OCI-LY1 (cell line): ENCODE data around the gene NPY4R2.
"Not testable (repeated sequence)": the region's sequence is repeated elsewhere in the genome, so short reads cannot be mapped to it uniquely, and the experiment has no call there.

Source experiments
- H2AFZ ChIP-seq: fragments of 200-600 bp; sonication (generic), shearing (Covaris generic); 2 replicates; pipeline ENCODE4 v1.6.0; 2014; ENCODE audit warnings: antibody characterized with exemption, mild to moderate bottlenecking, low read length
- H3F3A ChIP-seq: fragments of 200-600 bp; sonication (generic), shearing (Covaris generic); 2 replicates; pipeline ENCODE4 v1.6.0; 2014; ENCODE audit warnings: mild to moderate bottlenecking, antibody characterized with exemption, low read length, moderate library complexity; ENCODE audit not compliant: insufficient read depth
- H3K27ac ChIP-seq: fragments of 200-600 bp; sonication (generic); 2 replicates; pipeline ENCODE4 v1.5.1; 2014; ENCODE audit warnings: low read length, mixed run types, mild to moderate bottlenecking, low read depth; ENCODE audit not compliant: poor library complexity, severe bottlenecking
- H3K27me3 ChIP-seq: fragments of 200-600 bp; sonication (generic); 2 replicates; pipeline ENCODE4 v1.6.0; 2014; ENCODE audit warnings: antibody characterized with exemption, mild to moderate bottlenecking, low read length, moderate library complexity; ENCODE audit not compliant: insufficient read depth
- H3K36me3 ChIP-seq: fragments of 200-600 bp; sonication (generic); 2 replicates; pipeline ENCODE4 v1.6.1; 2014; ENCODE audit warnings: mild to moderate bottlenecking, antibody characterized with exemption, low read length, moderate library complexity, mixed read lengths; ENCODE audit not compliant: insufficient read depth
- H3K4me1 ChIP-seq: fragments of 200-600 bp; sonication (generic); 2 replicates; pipeline ENCODE4 v1.5.1; 2014; ENCODE audit warnings: mild to moderate bottlenecking, low read length, moderate library complexity; ENCODE audit not compliant: insufficient read depth, severe bottlenecking
- H3K4me2 ChIP-seq: fragments of 200-600 bp; sonication (generic), shearing (Covaris generic); 2 replicates; pipeline ENCODE4 v1.6.1; 2014; ENCODE audit warnings: low read length
- H3K4me3 ChIP-seq: fragments of 200-600 bp; sonication (generic); 2 replicates; pipeline ENCODE4 v1.5.1; 2014; ENCODE audit warnings: low read length, low read depth, mild to moderate bottlenecking, mixed read lengths; ENCODE audit not compliant: poor library complexity, severe bottlenecking
- H3K79me2 ChIP-seq: fragments of 200-600 bp; shearing (Covaris generic); 2 replicates; pipeline ENCODE4 v1.6.1; 2016; ENCODE audit warnings: mixed run types, low read length, mixed read lengths; ENCODE audit not compliant: insufficient read depth
- H3K9ac ChIP-seq: fragments of 200-600 bp; sonication (generic), shearing (Covaris generic); 2 replicates; pipeline ENCODE4 v1.6.1; 2014; ENCODE audit warnings: mild to moderate bottlenecking, low read length, mixed read lengths
- H3K9me2 ChIP-seq: fragments of 200-600 bp; sonication (generic), shearing (Covaris generic); 2 replicates; pipeline ENCODE4 v1.6.1; 2014; ENCODE audit warnings: low read depth, mild to moderate bottlenecking, low read length, mixed read lengths
- H3K9me3 ChIP-seq: fragments of 200-600 bp; shearing (Covaris generic); 2 replicates; pipeline ENCODE4 v1.6.1; 2014; ENCODE audit warnings: low read length, mixed read lengths
- H4K20me1 ChIP-seq: fragments of 200-600 bp; sonication (generic), shearing (Covaris generic); 2 replicates; pipeline ENCODE4 v1.6.0; 2016; ENCODE audit warnings: mild to moderate bottlenecking, low read length; ENCODE audit not compliant: insufficient read depth

The NPY4R2 gene, protein sequence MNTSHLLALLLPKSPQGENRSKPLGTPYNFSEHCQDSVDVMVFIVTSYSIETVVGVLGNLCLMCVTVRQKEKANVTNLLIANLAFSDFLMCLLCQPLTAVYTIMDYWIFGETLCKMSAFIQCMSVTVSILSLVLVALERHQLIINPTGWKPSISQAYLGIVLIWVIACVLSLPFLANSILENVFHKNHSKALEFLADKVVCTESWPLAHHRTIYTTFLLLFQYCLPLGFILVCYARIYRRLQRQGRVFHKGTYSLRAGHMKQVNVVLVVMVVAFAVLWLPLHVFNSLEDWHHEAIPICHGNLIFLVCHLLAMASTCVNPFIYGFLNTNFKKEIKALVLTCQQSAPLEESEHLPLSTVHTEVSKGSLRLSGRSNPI

DNA sequence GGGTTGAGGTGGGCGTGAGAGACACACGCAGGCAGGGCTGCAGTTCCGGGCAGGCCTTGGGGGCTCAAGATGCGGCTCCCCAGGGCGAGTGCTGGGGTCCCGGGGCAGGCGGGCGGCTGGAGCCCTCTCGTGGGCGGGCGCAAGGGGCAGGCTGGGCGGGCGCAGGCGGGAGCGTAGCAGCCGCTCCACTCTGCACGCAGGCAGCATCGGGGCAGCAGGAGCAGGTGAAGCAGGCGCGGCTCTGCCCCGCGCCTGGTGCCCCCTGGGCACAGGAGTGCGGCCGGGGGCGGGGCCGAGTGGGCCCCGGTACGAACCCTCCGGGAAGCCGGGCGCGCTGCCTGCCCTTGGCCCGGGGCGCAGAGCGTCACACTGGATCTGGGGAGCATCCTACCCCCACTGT is at the start of gene NPY4R2:
Gene NPY4R2 (plus strand): TSS at position 188 of the 400 bp plus-strand sequence. CDS start 3,326 bp downstream, outside the sequence.
- H3K36me3 ChIP-seq, H3K9ac ChIP-seq, H4K20me1 ChIP-seq, H3K27me3 ChIP-seq, H3K9me2 ChIP-seq, H3K4me2 ChIP-seq, H3K79me2 ChIP-seq, H3K4me3 ChIP-seq, H3K4me1 ChIP-seq, H2AFZ ChIP-seq, H3K9me3 ChIP-seq, H3F3A ChIP-seq, H3K27ac ChIP-seq: not testable (repeated sequence)

DNA sequence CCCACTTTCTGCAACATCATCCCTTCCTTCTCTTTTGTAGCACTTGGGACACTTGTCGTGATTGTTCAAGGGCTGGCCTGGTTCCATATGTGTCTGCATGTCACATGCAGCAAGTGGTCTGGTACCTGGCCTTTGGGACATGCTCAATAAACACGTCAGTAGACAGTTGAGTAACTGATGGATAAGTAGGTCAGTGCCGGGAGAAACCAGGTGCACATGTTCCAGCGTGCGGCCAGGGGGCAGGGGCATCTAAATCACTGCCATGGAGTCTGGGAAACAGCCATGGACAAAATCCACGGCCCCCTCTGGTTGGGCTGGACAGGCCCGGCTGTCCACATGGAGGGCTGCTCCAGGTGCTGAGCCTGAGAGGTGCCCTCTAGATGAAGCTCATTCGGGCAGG is 47.6 kb upstream of the NPY4R2 start:
- H3K9ac ChIP-seq, H3K9me3 ChIP-seq, H3K27ac ChIP-seq, H3K27me3 ChIP-seq, H3K36me3 ChIP-seq, H3K4me2 ChIP-seq, H4K20me1 ChIP-seq, H3K79me2 ChIP-seq, H3F3A ChIP-seq, H3K9me2 ChIP-seq, H3K4me3 ChIP-seq, H3K4me1 ChIP-seq, H2AFZ ChIP-seq: not testable (repeated sequence)

DNA sequence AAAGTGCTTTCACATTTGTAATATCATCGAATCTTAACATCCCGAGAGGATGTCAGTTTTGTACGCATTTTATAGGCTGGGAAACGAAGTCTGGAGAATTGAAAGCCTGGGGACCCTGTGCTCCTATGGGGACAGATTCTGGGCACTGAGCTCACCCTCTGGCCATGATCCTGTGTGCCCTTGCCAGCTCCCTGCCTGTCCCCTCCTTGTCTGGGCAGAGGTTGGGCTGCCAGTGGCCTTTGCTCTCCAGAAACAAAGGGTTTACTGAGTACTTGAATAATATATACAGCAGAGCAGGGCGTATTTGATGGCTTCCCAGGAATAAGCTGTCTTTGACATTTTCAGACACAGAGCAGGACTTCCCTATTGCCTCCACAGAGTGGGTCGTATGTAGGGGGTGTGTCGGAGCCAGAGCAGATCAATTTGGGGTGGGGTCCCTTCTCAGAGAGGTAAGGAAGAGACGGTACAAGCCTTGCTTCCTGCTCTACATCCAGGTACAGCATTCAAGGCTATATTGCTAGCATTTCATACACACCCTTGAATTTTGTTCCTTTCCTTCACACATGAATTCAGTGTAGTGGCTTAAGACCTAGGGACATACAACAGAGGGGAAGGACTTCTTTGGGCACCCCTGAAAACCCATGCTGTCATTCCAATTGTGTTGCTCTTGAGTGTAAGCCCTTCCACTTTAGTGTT is 46.8 kb upstream of the NPY4R2 start:
- H3K9me3 ChIP-seq, H3K27ac ChIP-seq, H3K9ac ChIP-seq, H3K4me2 ChIP-seq, H2AFZ ChIP-seq, H3K9me2 ChIP-seq, H3K27me3 ChIP-seq, H3K79me2 ChIP-seq, H3K4me3 ChIP-seq, H3K4me1 ChIP-seq, H3K36me3 ChIP-seq, H3F3A ChIP-seq, H4K20me1 ChIP-seq: not testable (repeated sequence)

DNA sequence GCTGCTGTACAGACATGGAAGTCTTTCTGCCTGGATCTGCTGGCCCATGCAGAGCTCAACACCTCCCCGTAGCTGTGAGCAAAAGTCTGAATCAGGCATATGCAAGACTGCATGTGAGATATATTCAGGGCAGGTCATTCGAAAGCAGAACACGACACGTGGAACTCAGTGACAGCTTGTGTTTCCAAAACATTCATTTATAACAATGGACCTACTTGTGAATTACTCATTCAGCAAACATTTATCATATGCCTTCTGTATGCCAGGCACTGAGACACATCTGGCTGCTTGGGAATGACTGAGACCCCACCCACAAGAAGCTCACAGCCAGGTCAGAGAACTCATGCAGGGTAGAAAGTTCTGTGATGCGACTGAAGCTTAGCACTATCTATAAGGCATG is 46.2 kb upstream of the NPY4R2 start:
- not testable (repeated sequence) for H3K36me3 ChIP-seq, H2AFZ ChIP-seq, H3K27ac ChIP-seq, H3F3A ChIP-seq, H4K20me1 ChIP-seq, H3K9me2 ChIP-seq, H3K9me3 ChIP-seq, H3K79me2 ChIP-seq, H3K9ac ChIP-seq, H3K4me1 ChIP-seq, H3K27me3 ChIP-seq, H3K4me2 ChIP-seq, H3K4me3 ChIP-seq

DNA sequence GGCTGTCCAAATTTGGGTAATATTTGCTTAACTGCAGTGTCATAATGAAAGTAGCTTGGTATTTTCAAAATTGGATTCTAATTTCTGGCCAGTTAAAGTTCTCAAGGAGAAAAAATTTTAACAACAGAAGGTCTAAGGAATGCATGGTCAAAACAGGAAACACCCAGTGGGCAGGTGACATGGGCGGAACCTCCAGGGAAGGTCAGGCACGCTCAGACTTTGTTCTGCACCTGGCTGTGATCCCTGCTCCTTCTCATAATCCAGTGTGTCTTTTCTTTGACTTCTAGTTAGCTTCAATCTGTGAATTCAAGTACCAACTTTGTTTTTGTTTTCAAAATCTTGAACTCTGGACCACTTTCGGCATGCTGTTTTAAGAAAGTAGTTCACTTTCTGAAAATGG is 34.2 kb upstream of the NPY4R2 start:
- not testable (repeated sequence) for H3K27me3 ChIP-seq, H3K36me3 ChIP-seq, H3K4me1 ChIP-seq, H3K79me2 ChIP-seq, H2AFZ ChIP-seq, H3K9me3 ChIP-seq, H4K20me1 ChIP-seq, H3K9me2 ChIP-seq, H3F3A ChIP-seq, H3K27ac ChIP-seq, H3K4me2 ChIP-seq, H3K9ac ChIP-seq, H3K4me3 ChIP-seq

DNA sequence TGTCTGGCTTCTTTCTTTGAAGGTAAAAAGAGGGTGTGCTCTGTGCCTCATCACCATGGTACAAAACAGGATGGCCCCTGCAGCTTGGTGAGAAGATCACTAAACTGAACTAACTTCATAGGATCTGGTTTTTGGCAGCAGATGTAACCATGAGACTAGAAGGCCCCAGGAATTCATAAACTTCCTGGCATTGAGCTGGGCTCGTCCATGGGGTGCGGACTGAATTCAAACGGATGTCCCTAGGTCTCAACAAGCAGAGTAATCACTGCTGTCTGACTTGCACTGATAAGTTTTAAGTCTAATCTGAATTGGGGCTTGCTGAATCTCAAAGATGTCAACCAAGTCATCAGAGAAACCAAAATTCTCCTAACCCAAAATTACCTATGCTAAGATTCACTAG is 33.5 kb upstream of the NPY4R2 start:
- not testable (repeated sequence) for H3K4me3 ChIP-seq, H3K79me2 ChIP-seq, H3K9ac ChIP-seq, H3K9me3 ChIP-seq, H3K27me3 ChIP-seq, H3K4me2 ChIP-seq, H2AFZ ChIP-seq, H3K4me1 ChIP-seq, H3K9me2 ChIP-seq, H3K27ac ChIP-seq, H3K36me3 ChIP-seq, H4K20me1 ChIP-seq, H3F3A ChIP-seq

DNA sequence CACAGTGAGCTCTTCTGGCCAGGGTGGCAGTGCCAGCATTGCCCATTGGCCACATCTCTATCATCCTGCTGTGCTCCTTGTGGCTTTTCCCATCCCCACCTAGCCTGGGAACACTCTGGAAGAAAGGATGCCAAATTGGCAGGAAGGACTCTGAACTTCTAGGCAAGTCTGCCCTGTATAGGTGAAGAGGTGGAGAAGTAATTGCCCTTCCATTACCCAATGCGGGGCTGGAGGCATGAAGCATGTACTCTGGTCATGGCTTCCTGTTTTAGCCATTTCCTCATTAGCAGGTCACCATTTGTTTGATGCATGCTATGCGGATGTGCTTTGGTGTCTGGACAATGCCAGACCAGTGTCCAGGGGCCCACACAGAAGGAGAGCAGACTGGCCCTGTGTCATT is 32.1 kb upstream of the NPY4R2 start:
- H3K9ac ChIP-seq, H3K36me3 ChIP-seq, H3K79me2 ChIP-seq, H4K20me1 ChIP-seq, H3K4me3 ChIP-seq, H3K4me2 ChIP-seq, H3F3A ChIP-seq, H3K4me1 ChIP-seq, H3K9me2 ChIP-seq, H3K9me3 ChIP-seq, H3K27ac ChIP-seq, H3K27me3 ChIP-seq, H2AFZ ChIP-seq: not testable (repeated sequence)
